H1 (cell line): ENCODE results near the gene USP8. TPM values are rescaled to one million over a fixed set of nuclear protein-coding genes. Genes with fewer than 3 reads are reported as not detected.

ENCODE experiments used
- ATF2 ChIP-seq: IDR thresholded peaks from 2 replicates; pipeline ENCODE4 v1.6.1; 2012; ENCODE audit warnings: low read length, inconsistent platforms
- MAFK ChIP-seq: IDR thresholded peaks from 2 replicates; pipeline ENCODE4 v1.6.1; 2012; ENCODE audit warnings: low read depth, mild to moderate bottlenecking, improper control_type of control experiment, low read length
- polyA plus RNA-seq, 7 experiments: library from polyadenylated mRNA; depleted of rRNA in 3 of 7; stranded (reverse) in 5 of 7; unstranded in 2 of 7; fragments of >200 nt in 5 of 7; fragments of 200-250 nt in 2 of 7; gene quantifications; 1 replicate in 5 of 7; 2 replicates in 1 of 7; 4 replicates in 1 of 7; pipeline versions ENCODE4 v1.2.1 to v1.2.3, GENCODE V29; 2011 to 2013; ENCODE audit warnings: missing spikeins in 2 of 7, mixed read lengths in 2 of 7
- total RNA-seq: library from RNA; stranded (reverse); fragmentation: NEBNext Ultra II Directional; extraction: Animal tissue kit (Norgen Biotek cat#: 25700); gene quantifications from 2 replicates; pipeline ENCODE4 v1.2.1, GENCODE V29; 2021

USP8 gene
- total and polyA plus RNA-seq, 2 of the 8 experiments (the other 6 are each of a cell fraction or from before 2014, with no cell fraction given), result 19.9 to 66.2 TPM

- TF ChIP-seq ATF2, result no peak
- no peak for TF ChIP-seq MAFK
Observed at GRCh38 chr15:50418041-50418583, 6.1 kb upstream of the USP8 start (continued).
